Caco-2 (cell line): ENCODE data around the gene C19orf73. TPM values are rescaled to one million over a fixed set of nuclear protein-coding genes. Genes with fewer than 3 reads are reported as not detected.
"Not testable (repeated sequence)": the region's sequence is repeated elsewhere in the genome, so short reads cannot be mapped to it uniquely, and the experiment has no call there.

Experiments
- BruUV-seq: library from RNA; stranded (reverse); fragments of 400-500 nt; replicated peaks from 2 replicates; lab custom pipeline; 2021; lab: Mats Ljungman, UMichigan
- CTCF ChIA-PET: fragments of 300-600 bp; sonication (Branson Sonifier 250); formaldehyde crosslinking; loops from one replicate; lab custom pipeline; 2022; ENCODE audit warnings: antibody characterized with exemption; lab: Charles Lee
- POLR2A ChIA-PET: fragments of 300-600 bp; sonication (Branson Sonifier 250); formaldehyde crosslinking; loops from one replicate; lab custom pipeline; 2022; ENCODE audit warnings: antibody characterized with exemption; lab: Charles Lee
- DNase-seq, 2 experiments: peaks; one replicate each; pipeline versions ENCODE4 v3.0.0 to v3.0.0-alpha.2; 2020 to 2022
- H3K27me3 ChIP-seq: replicated peaks from 2 replicates; pipeline ENCODE4 v1.6.0; 2011; ENCODE audit warnings: low read length; ENCODE audit not compliant: control insufficient read depth, insufficient read depth
- H3K36me3 ChIP-seq: 2 replicates; pipeline ENCODE4 v1.5.1; 2011; ENCODE audit warnings: low read length; ENCODE audit not compliant: control insufficient read depth, insufficient read depth
- H3K4me1 ChIP-seq: fragments of 250-450 bp; sonication (Bioruptor Pico); 2 replicates; pipeline ENCODE4 v1.5.1; 2020; ENCODE audit warnings: mild to moderate bottlenecking
- H3K4me3 ChIP-seq: 2 replicates; pipeline ENCODE4 v1.5.1; 2011; ENCODE audit warnings: low read depth, mild to moderate bottlenecking, control low read depth, low read length
- H3K9me3 ChIP-seq: fragments of 250-450 bp; sonication (Bioruptor Pico); 2 replicates; pipeline ENCODE4 v1.5.1; 2020; ENCODE audit warnings: mild to moderate bottlenecking, moderate library complexity
- H3K27ac Mint-ChIP-seq: one replicate; pipeline ENCODE4 v1.8.0; 2022; ENCODE audit warnings: mixed read lengths; ENCODE audit not compliant: unreplicated experiment
- H3K27me3 Mint-ChIP-seq: one replicate; pipeline ENCODE4 v1.8.0; 2022; ENCODE audit warnings: mixed read lengths; ENCODE audit not compliant: insufficient read depth, unreplicated experiment
- H3K36me3 Mint-ChIP-seq: one replicate; pipeline ENCODE4 v1.8.0; 2022; ENCODE audit warnings: mild to moderate bottlenecking, mixed read lengths; ENCODE audit not compliant: insufficient read depth, unreplicated experiment
- H3K4me1 Mint-ChIP-seq: one replicate; pipeline ENCODE4 v1.8.0; 2022; ENCODE audit warnings: low read depth, mixed read lengths; ENCODE audit not compliant: unreplicated experiment
- H3K4me3 Mint-ChIP-seq: one replicate; pipeline ENCODE4 v1.8.0; 2022; ENCODE audit warnings: mild to moderate bottlenecking, moderate library complexity, mixed read lengths; ENCODE audit not compliant: unreplicated experiment
- H3K9me3 Mint-ChIP-seq: one replicate; pipeline ENCODE4 v1.8.0; 2022; ENCODE audit warnings: mixed read lengths; ENCODE audit not compliant: unreplicated experiment
- CTCF ChIP-seq, 2 experiments: fragments of 200-600 bp in 1 of 2; IDR thresholded peaks; 1 replicate in 1 of 2; 2 replicates in 1 of 2; pipeline versions ENCODE4 v1.5.1 to v1.8.0; 2011 to 2022; ENCODE audit warnings: antibody characterized with exemption in 1 of 2, control low read depth in 1 of 2, inconsistent platforms in 1 of 2, low read depth in 1 of 2, low read length in 1 of 2, mild to moderate bottlenecking in 1 of 2, moderate library complexity in 1 of 2; ENCODE audit not compliant: insufficient read depth in 1 of 2, severe bottlenecking in 1 of 2, unreplicated experiment in 1 of 2
- intact Hi-C: fragments of 100-400 bp; cut with micrococcal nuclease; formaldehyde crosslinking; loops from one replicate; pipeline ENCODE4 v1.10.0; 2022; ENCODE audit not compliant: unreplicated experiment
- total RNA-seq: library from RNA; stranded (reverse); gene quantifications from 2 replicates; pipeline ENCODE4 v1.2.3, GENCODE V29; 2022

C19orf73 gene
- total RNA-seq, 1 experiment from 2014 or later: 1.7 TPM

GRCh38 chr19:49127674-49128544 is 9.0 kb upstream of the C19orf73 start:
- Histone ChIP-seq H3K4me3 (peak overlapping the region; percentile 46), H3K9me3 (no peaks in the 10 kb centered on the region), H3K4me1 (peaks cover 17% of the 10 kb centered on the region; the same call in 1 of the 2 replicates), H3K36me3 (peaks cover 2% of the 10 kb centered on the region; the same call in 1 of the 2 replicates), H3K27me3 (no peaks in the 10 kb centered on the region)
- Mint-ChIP-seq H3K4me1 (peaks cover 26% of the 10 kb centered on the region), H3K9me3 (peaks cover 7% of the 10 kb centered on the region), H3K27ac (peak overlapping the region; percentile 80), H3K4me3 (peak overlapping the region; percentile 85), H3K27me3 (no peaks in the 10 kb centered on the region), H3K36me3 (peaks cover 26% of the 10 kb centered on the region)
- TSS peak; percentile 77 for BruUV-seq
- ChIA-PET POLR2A (interaction anchor here (0.5 to 1.1 kb wide), 14 partner anchors 14 to 635 kb away, joined by 3 to 14 read pairs (median 4); partner anchors contain the start of genes ALDH16A1, BAX, GYS1 and LIN7B), CTCF (interaction anchor here (0.5 to 2.2 kb wide), 26 partner anchors 8 to 1359 kb away, joined by 3 to 51 read pairs (median 5); partner anchors contain the start of genes ALDH16A1, GYS1, LIN7B and PPFIA3)
- DNase-seq: peak; percentile 98
- TF ChIP-seq CTCF (IDR thresholded peaks at IDR 0.05; ENCODE audit: insufficient read depth in 1 of 2, low read depth in 1 of 2, low read length in 1 of 2, severe bottlenecking in 1 of 2, unreplicated experiment in 1 of 2): peak in 1 of 2 experiments; percentile 16
- intact Hi-C loops: loop anchor here (1.0 kb wide), 2 partner anchors 9 to 21 kb away; partner anchors contain the start of genes C19orf73 and PPFIA3

- POLR2A ChIA-PET: interaction anchor here (0.5 to 1.0 kb wide), 12 partner anchors 13 to 635 kb away, joined by 3 to 14 read pairs (median 4); partner anchors contain the start of genes ALDH16A1, BAX, GYS1 and LIN7B
- H3K36me3 ChIP-seq, H3K27me3 ChIP-seq, H3K9me3 ChIP-seq, H3K27me3 Mint-ChIP-seq, DNase-seq, H3K9me3 Mint-ChIP-seq, intact Hi-C loops, BruUV-seq: not testable (repeated sequence)
- CTCF ChIA-PET: interaction anchor here (0.5 to 2.2 kb wide), 24 partner anchors 8 to 1359 kb away, joined by 3 to 51 read pairs (median 6); partner anchors contain the start of genes ALDH16A1, GYS1, LIN7B and PPFIA3
- H3K36me3 Mint-ChIP-seq: peaks cover 26% of the 10 kb centered on the region
- Histone ChIP-seq H3K4me3 (peak overlapping the region; percentile 32), H3K4me1 (peaks cover 17% of the 10 kb centered on the region; the same call in 1 of the 2 replicates)
- H3K4me1 Mint-ChIP-seq: peaks cover 26% of the 10 kb centered on the region
- H3K27ac Mint-ChIP-seq: peak overlapping the region; percentile 80
- H3K4me3 Mint-ChIP-seq: peak overlapping the region; percentile 85
Observed at GRCh38 chr19:49127225-49127624, 8.3 kb upstream of the C19orf73 start.

GRCh38 chr19:49126575-49126974 is 7.6 kb upstream of the C19orf73 start:
- Histone ChIP-seq H3K27me3 (no peaks in the 10 kb centered on the region), H3K9me3 (no peaks in the 10 kb centered on the region), H3K4me1 (peaks cover 17% of the 10 kb centered on the region; the same call in 1 of the 2 replicates), H3K4me3 (no peak overlapping the region), H3K36me3 (peaks cover 2% of the 10 kb centered on the region; the same call in 1 of the 2 replicates)
- Mint-ChIP-seq H3K9me3 (peaks cover 7% of the 10 kb centered on the region), H3K4me1 (peaks cover 26% of the 10 kb centered on the region), H3K4me3 (no peak overlapping the region), H3K27me3 (no peaks in the 10 kb centered on the region), H3K36me3 (peaks cover 26% of the 10 kb centered on the region), H3K27ac (no peak overlapping the region)
- ChIA-PET CTCF (interaction anchor here (0.6 to 2.2 kb wide), 4 partner anchors 12 to 76 kb away, joined by 3 to 34 read pairs (median 9); partner anchors contain the start of gene LIN7B), POLR2A (no interaction called here)
- intact Hi-C loops: no loop called here
- BruUV-seq: no TSS peak
- TF ChIP-seq CTCF (IDR thresholded peaks at IDR 0.05; ENCODE audit: insufficient read depth in 1 of 2, low read depth in 1 of 2, low read length in 1 of 2, severe bottlenecking in 1 of 2, unreplicated experiment in 1 of 2): no peak
- DNase-seq: no peak
